ENCODE data around the gene MAPK4.
"Not testable (repeated sequence)": the region's sequence is repeated elsewhere in the genome, so short reads cannot be mapped to it uniquely, and the experiment has no call there.

MAPK4 gene

DNA sequence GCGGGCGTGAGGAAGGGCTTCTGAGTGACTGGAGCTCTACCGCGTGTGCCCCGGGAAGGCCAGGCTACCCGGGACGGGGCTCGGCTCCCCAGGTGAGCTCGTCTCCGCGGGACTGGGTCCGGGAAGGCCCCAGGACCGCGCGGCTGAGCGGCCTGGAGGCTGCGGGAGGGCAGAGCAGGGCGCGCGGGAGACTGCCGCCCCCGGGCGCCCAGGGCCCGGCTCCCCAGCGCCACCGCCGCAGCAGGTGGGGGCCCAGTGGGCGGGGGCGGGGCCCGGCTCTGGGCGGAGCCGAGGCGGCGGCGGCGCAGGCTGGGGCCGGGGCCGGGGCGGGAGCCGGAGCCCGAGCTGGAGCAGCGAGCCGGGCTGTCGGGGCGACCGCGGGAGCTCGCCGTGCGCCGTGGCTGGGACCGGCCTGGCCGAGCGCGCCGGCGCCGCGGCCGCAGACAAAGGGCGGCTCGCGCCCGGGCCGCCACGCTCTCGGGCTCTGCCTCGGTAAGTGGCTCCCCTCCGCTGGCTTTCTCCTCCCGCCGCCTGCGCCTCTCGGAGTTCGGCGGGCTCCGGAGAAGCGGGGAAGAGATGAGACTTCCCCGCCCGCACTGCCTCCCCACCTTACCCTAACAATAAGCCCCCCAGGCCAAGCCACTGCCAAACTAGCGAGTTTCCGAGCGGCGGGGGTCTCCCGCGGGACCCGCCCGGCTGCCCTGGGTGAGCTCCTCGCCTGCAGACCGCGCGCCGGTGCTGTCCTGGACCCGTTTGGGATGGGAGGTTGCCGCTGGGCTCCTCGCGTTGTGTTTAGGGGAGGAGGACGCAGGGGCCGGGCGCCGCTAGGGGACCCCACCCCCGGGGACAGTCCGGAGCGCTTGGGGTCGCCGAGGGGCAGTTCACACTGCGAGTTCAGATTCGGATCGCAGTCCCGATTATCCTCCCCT, at the start of gene MAPK4:
TSS of gene MAPK4 (plus strand) at position 336 of the 929 bp plus-strand sequence. CDS start 103,872 bp downstream, outside the sequence.
- TF ChIP-seq, protein P1, sequence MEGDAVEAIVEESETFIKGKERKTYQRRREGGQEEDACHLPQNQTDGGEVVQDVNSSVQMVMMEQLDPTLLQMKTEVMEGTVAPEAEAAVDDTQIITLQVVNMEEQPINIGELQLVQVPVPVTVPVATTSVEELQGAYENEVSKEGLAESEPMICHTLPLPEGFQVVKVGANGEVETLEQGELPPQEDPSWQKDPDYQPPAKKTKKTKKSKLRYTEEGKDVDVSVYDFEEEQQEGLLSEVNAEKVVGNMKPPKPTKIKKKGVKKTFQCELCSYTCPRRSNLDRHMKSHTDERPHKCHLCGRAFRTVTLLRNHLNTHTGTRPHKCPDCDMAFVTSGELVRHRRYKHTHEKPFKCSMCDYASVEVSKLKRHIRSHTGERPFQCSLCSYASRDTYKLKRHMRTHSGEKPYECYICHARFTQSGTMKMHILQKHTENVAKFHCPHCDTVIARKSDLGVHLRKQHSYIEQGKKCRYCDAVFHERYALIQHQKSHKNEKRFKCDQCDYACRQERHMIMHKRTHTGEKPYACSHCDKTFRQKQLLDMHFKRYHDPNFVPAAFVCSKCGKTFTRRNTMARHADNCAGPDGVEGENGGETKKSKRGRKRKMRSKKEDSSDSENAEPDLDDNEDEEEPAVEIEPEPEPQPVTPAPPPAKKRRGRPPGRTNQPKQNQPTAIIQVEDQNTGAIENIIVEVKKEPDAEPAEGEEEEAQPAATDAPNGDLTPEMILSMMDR (conservative IDR thresholded peaks at IDR 0.05), result no peak
- peak within 1 kb of the TSS; percentile 66; the same call in 1 of the 2 replicates for H3K27ac ChIP-seq

DNA sequence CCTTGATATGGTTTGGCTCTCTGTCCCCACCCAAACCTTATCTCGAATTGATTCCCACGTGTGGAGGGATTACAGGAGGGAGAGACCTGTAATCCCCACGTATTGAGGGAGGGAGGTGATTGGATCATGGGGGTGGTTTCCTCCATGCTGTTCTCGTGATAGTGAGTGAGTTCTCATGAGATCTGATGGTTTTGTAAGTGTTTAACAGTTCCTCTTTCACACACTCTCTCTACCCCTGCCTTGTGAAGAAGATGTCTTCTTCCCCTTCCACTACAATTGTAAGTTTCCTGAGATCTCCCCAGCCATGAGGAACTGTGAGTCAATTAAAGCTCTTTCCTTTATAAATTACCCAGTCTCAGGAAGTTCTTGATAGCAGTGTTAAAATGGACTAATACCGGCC, 42.6 kb upstream of the MAPK4 start:
- not testable (repeated sequence) for H3K27ac ChIP-seq

- TF ChIP-seq, protein P1 (conservative IDR thresholded peaks at IDR 0.05), result no peak
- H3K27ac ChIP-seq, result no peak overlapping the region
These were observed 40.9 kb upstream of the MAPK4 start for GRCh38 chr18:50518787-50519546.

DNA sequence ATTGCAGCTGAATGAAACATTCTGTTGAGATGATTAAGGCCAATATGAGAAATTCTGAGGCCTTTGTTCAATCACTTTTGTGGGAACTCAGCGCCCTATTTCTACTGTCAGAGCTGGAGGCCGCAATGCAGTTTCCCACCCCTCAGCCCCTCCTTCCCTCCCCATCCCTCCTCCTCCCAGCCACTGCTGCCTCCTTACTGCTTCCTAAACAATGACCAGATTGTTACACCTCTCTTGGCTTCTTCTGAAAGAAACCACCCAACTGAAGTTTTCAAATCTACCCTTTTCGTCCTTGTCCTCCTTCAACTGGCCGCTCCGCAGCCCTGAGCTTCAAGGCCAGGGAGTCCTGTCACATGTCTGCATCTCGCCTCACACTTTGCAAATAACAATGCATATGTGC, 36.7 kb upstream of the MAPK4 start:
- TF ChIP-seq, protein P1 (conservative IDR thresholded peaks at IDR 0.05), result no peak
- H3K27ac ChIP-seq, result no peak overlapping the region

GRCh38 chr18:50527636-50528307, 32.1 kb upstream of the MAPK4 start:
- peak overlapping the region; percentile 51 for H3K27ac ChIP-seq
- TF ChIP-seq, protein P1 (conservative IDR thresholded peaks at IDR 0.05), result no peak

- peak overlapping the region; percentile 51 for H3K27ac ChIP-seq
- TF ChIP-seq, protein P1 (conservative IDR thresholded peaks at IDR 0.05), result no peak
These were observed 31.1 kb upstream of the MAPK4 start for GRCh38 chr18:50528806-50529205.

DNA sequence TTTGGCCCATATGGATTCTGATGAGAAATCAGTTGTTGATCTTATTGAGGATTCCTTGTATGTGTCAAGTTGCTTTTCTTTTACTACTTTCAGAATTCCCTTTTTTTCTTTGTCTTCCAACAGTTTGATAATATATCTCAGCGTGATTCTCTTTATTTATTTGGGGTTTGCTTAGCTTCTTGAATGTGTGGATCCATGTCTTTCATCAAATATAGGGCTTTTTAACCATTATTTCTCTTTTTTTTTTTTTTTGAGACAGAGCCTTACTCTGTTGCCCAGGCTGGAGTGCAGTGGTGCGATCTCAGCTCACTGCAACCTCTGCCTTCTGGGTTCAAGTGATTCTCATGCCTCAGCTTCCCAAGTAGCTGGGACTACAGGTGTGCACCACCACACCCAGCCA, 26.1 kb upstream of the MAPK4 start:
- H3K27ac ChIP-seq, result not testable (repeated sequence)

GRCh38 chr18:50544476-50544875, 15.4 kb upstream of the MAPK4 start:
- not testable (repeated sequence) for H3K27ac ChIP-seq
